Stimulated activated CD4-positive, alpha-beta T cell treated with anti-CD3 and anti-CD28 coated beads, Interleukin-12 subunit alpha, Interleukin-12 subunit beta, amount 100 ng/mL, for 4 hours (primary cell): ENCODE measurements around the gene SLX9.
A peak's percentile ranks its signal among the peaks of the same experiment; 100 is the strongest.
"Not testable (repeated sequence)": the region's sequence is repeated elsewhere in the genome, so short reads cannot be mapped to it uniquely, and the experiment has no call there.

ENCODE experiments used
- DNase-seq: peaks from one replicate; pipeline ENCODE4 v3.0.0-alpha.2; 2020

The SLX9 gene

GRCh38 chr21:44965251-44966022, 25.6 kb downstream of the SLX9 start:
- peak; percentile 30 for DNase-seq

DNA sequence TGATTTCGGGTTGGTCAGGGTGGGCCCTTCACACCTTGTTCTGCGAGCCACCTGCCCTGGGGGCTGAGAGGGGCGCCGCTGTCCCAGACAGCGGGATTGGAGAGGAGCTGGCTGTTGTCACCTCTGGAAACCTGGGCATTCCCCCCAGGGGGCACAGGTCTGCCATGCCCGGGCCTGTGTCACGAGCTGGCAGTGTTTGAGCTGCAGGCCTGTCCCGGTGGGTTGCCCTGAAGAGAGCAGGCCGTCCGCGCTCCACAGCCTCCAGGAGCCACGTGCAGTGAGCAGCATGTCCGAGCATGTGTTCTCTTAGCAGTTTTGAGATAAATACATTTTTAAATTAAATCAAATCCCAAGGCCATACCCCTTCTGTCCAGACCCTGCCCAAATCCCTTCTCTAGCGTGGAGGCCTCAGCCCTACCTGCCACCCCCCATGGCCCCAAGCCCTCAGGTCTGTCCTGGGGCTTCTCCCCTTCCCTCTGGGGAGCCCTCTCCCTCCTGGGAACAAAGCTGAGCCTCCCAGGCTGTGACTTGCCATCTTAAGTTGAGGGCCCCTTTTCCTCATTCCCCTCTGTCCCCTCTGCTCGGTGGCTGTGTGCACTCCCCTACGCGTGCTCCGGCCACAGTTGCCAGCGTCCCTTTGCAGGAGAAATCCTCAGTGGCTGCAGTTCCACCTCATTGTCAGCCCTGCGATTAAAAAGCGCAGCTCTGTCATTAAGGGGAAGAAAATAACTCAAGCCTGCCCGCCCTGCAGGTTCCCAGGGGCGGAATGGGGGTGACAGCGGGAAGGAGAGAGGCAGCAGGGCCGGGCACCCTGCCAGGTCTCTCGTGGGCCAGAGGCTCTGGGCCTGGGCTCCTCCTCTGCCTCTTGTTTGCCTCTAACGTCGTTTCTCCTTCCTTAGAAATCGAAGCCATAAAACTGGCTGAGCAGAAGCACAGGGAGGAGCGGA, 26.6 kb downstream of the SLX9 start:
- no peak for DNase-seq

- DNase-seq: no peak
Observed at GRCh38 chr21:44967082-44968047, 27.5 kb downstream of the SLX9 start.

DNA sequence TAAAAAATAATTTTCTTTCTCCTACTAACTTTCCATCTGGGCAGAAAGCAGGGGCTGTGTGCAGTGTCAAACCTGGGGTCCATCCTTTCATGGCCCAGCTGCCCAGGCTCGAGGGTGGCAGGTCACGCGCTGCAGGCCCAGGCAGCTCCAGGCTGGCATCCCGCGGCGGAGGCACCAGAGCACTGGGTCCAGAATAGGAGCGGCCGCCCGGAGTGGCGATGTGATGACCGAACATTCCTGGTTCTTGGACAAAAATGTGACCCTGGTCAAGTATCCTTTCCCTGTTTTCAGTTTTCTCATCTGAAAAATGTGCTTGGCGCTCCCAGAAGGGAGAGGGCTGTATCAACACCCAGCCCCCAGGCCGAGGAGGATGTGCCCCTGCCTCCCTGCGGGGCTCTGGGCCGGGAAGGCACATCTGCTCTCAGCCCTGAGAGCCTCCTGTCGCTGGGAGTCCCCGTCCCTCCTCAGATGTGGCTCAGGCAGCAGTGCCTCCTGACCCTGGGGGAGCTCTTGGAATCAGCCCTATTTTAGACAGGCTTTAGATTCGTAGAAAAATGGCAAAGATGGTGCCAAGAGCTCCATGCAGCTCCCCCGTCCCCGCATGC, 29.3 kb downstream of the SLX9 start:
- no peak for DNase-seq

GRCh38 chr21:44969931-44970755, 30.3 kb downstream of the SLX9 start:
- DNase-seq: no peak

GRCh38 chr21:44970766-44971671, 31.2 kb downstream of the SLX9 start:
- no peak for DNase-seq

- DNase-seq: no peak
Observed at GRCh38 chr21:44971672-44971995, 31.8 kb downstream of the SLX9 start.

DNA sequence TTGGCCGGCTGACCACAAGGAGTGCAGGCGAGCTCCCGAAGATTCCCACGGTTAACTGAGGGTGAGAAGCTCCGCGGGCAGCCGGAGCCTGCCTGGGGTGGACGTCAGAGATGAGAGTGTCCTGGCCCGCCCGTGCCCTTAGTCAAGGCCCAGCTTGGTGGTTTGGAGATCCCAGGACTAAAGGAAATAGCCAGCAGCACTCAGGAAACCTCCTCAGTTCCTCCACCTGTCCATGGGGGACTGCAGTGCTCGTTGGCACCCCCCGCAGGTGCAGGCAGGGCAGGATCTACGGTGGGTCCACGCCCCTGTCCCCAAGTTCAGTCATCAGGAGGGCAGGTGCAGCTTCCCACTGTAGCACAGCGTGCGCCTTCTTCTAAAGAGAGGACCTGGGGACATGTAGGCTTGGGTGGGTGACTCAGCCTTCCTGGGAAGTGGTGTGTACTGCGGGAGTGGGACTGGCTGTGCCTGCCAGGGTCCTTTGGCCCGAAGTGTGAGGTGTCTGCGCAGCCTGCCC, 32.5 kb downstream of the SLX9 start:
- no peak for DNase-seq

DNA sequence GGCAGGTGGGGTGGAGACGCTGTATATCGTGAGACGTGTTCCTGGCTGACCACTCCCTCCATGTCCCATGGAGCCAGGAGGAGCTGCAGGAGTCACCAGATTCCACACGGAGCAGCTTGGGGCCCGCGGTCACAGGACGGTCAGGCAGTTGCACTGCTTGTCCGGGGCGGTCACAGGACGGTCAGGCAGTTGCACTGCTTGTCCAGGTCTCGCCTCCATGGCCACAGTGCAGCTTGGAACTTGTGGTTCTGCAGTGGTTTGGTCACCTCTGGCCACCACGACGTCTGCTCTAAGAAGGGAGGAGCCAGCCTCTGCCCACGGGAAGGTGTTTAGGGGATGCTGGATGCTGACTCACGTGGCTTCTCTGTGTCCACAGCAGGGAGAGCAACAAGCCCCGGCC, 33.0 kb downstream of the SLX9 start:
- no peak for DNase-seq

DNA sequence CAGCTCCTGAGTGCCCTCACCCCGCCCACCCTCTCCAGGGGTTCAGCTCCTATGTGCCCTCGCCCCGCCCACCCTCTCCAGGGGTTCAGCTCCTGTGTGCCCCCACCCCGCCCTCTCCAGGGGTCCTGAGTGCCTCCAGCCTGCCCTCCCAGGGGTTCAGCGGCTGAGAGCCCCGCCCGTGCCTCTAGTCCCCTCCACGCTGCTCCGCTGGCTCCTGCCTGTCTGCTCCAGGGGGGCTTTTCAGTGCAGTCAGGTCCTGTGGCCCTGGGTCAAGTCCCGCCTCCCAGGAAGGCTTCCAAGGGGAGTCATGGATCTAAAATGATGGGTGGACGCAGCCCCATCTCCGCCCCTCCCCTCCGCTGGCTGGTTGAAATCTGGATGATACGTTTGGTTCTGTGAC, 33.8 kb downstream of the SLX9 start:
- no peak for DNase-seq

DNA sequence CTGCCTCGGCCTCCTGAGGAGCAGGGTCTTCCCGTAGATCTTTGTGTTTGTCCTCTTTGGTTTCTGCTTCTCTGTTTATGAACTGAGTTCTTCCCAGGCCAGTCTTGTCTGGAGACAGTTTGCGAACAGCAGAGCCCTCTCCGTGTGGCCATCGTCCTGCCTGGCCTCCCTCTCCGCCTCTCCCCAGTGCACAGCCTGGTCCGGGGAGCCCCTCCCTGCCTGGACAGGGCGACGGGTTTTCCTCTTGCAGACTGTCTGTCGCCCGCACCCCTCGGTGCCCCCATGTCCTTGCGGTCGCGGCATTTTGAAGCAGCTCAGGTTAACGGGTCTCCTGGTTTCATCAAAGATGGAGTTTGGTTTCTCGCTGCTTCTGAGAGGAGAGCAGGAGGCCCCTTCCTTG, 34.8 kb downstream of the SLX9 start:
- no peak for DNase-seq

- DNase-seq: no peak
Observed at GRCh38 chr21:44975720-44976555, 36.1 kb downstream of the SLX9 start.

- DNase-seq: not testable (repeated sequence)
Observed at GRCh38 chr21:44976556-44977393, 36.9 kb downstream of the SLX9 start.

DNA sequence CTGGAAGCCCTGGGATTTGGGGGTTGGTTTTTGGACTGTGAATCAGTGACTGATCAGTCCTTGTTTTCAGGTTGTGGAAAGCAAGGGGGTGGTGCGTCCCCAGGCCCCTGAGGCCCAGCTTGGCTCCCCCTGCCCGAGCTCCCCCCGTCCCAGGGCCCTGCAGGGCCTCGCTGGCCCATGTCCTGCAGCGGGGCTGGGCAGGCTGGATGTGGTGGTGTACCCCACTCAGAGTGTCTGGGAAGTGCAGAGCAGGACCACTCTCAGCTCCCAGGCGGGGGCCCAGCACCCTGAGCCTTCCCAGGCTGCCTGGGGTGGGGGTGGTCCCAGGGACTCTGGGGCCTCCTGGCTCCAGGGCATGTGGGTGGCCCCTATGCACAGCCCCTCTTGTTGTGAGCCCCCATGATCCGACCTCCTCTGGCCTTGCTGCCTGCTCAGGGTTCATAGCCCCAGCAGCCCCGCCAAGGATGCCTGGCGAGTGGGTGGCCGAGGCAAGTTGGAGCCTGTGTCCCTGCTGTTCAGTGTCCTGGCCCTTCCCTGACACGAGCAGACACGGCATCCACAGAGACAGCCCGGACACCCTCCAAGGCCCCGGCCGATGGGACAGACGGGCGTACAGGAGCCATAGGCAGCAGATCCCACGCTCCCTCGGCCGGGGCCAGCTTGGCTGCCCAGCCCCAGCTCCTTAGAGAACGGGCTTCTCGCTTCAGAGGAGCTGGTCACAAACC, 37.9 kb downstream of the SLX9 start:
- DNase-seq: no peak

GRCh38 chr21:44979687-44980561, 40.1 kb downstream of the SLX9 start:
- DNase-seq: no peak
